Measurements from ENCODE around the gene PKD2L2.
"Not testable (repeated sequence)": the region's sequence is repeated elsewhere in the genome, so short reads cannot be mapped to it uniquely, and the experiment has no call there.

PKD2L2 gene

GRCh38 chr5:137954131-137954879, 65.0 kb downstream of the PKD2L2 start:
- DNase-seq (ENCODE audit: extremely low read depth in 1 of 2, low read depth in 1 of 2), result no peak

- no peak for DNase-seq (ENCODE audit: extremely low read depth in 1 of 2, low read depth in 1 of 2)
Observed at GRCh38 chr5:137957948-137958347, 68.7 kb downstream of the PKD2L2 start.

GRCh38 chr5:137959488-137959887, 70.2 kb downstream of the PKD2L2 start:
- no peak for DNase-seq (ENCODE audit: extremely low read depth in 1 of 2, low read depth in 1 of 2)

- no peak for DNase-seq (ENCODE audit: extremely low read depth in 1 of 2, low read depth in 1 of 2)
Observed at GRCh38 chr5:137960141-137960540, 70.9 kb downstream of the PKD2L2 start.

- no peak for DNase-seq (ENCODE audit: extremely low read depth in 1 of 2, low read depth in 1 of 2)
Observed at GRCh38 chr5:137960819-137961218, 71.6 kb downstream of the PKD2L2 start.

- not testable (repeated sequence) for DNase-seq (ENCODE audit: extremely low read depth in 1 of 2, low read depth in 1 of 2)
Observed at GRCh38 chr5:137970384-137970783, 81.1 kb downstream of the PKD2L2 start.

- no peak for DNase-seq (ENCODE audit: extremely low read depth in 1 of 2, low read depth in 1 of 2)
Observed at GRCh38 chr5:137975208-137975607, 86.0 kb downstream of the PKD2L2 start.

- no peak for DNase-seq (ENCODE audit: extremely low read depth in 1 of 2, low read depth in 1 of 2)
Observed at GRCh38 chr5:137989419-137989818, 100.2 kb downstream of the PKD2L2 start.
